SKM-1 (cell line): ENCODE data around the gene NPNT.

ENCODE experiments used
- DNase-seq: peaks from one replicate; lab custom pipeline; 2025; ENCODE audit not compliant: unreplicated experiment; lab: John Stamatoyannopoulos, UW

NPNT gene

DNA sequence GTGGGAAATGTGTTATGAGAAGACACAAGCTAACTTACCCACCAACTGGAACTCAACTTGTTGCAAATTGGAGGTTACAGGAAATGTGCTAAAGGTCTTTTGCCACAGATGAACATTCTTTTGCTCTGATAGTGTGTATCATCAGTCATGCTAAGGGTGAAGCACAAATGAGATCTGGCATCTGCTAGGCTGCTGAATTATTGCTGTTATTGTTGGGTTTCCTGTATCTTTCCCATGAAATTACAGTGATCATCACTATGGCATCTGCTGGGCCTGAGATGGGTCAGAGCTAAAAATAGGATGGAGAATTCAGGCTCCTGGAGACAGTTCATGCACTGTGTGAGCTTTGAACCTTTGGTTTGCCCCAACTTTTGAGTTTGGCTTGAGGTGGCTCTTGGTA lies 124.5 kb downstream of the NPNT start:
- no peak for DNase-seq
